ENCODE data around the gene CYP26B1.

GRCh38 chr2:72135921-72136320 is 11.7 kb downstream of the CYP26B1 start:
- TF ChIP-seq CTCF (IDR thresholded peaks at IDR 0.05; ENCODE audit: low read length) (no peak), EZH2 (optimal IDR thresholded peaks at IDR 0.05; ENCODE audit: low read depth, low read length) (no peak), EZH2phosphoT487 (IDR thresholded peaks at IDR 0.05; ENCODE audit: low read length) (no peak)

Data from MM.1S (cell line).